ENCODE data around the gene SPATA4. TPM values are rescaled to one million over a fixed set of nuclear protein-coding genes. Genes with fewer than 3 reads are reported as not detected.

Gene SPATA4
- total RNA-seq, 1 experiment from 2014 or later = 0.20 TPM

- ATAC-seq = no peak
- intact Hi-C loops (cut with micrococcal nuclease) = no loop called here
- peak overlapping the region; percentile 97 for H3K4me2 ChIP-seq (ENCODE audit: low read length)
- peak overlapping the region; percentile 92 for H2AFZ ChIP-seq (ENCODE audit: low read depth, low read length, poor library complexity, severe bottlenecking)
- ChIA-PET RAD21 (ENCODE audit: low non-redundant PET in 1 of 2, low total read pairs in 2 of 2, uncharacterized antibody in 2 of 2, unreplicated experiment in 2 of 2) (no interaction called here), CTCF (no interaction called here), POLR2A (no interaction called here)
- H3K36me3 ChIP-seq (ENCODE audit: control insufficient read depth in 1 of 2, insufficient read depth in 2 of 2, low read length in 2 of 2) = no peaks in the 10 kb centered on the region
- 0 out of 4 replicates have a peak overlapping the region, but pooled peaks of 1 of the 2 experiments have one; percentile 10 for H3K4me3 ChIP-seq (replicated peaks in 1 of 2; ENCODE audit: low read depth in 1 of 2, low read length in 2 of 2)
- no peak for DNase-seq (ENCODE audit: low read depth, low spot score)
- peaks cover 2 to 36% of the 10 kb centered on the region in 2 experiments; a peak in 3 of 4 replicates for H3K4me1 ChIP-seq (ENCODE audit: control insufficient read depth in 1 of 2, insufficient read depth in 2 of 2, low read length in 2 of 2)
- no TSS peak for BruUV-seq (replicated peaks)
- no peaks in the 10 kb centered on the region for H3K27me3 ChIP-seq (ENCODE audit: insufficient read depth, low read length)
- peak overlapping the region; percentile 29; the same call in 1 of the 2 replicates for H3K9ac ChIP-seq (ENCODE audit: low read length)
- H3K9me2 ChIP-seq (ENCODE audit: insufficient read depth) = peaks cover 3% of the 10 kb centered on the region; the same call in 1 of the 2 replicates
- H4K20me1 ChIP-seq (ENCODE audit: insufficient read depth) = no peaks in the 10 kb centered on the region
- H3K9me3 ChIP-seq (ENCODE audit: control insufficient read depth in 1 of 2, insufficient read depth in 1 of 2, low read depth in 1 of 2, low read length in 2 of 2) = no peaks in the 10 kb centered on the region
- no peak overlapping the region for H3K27ac ChIP-seq (ENCODE audit: low read depth, low read length)
- no peaks in the 10 kb centered on the region for H3K79me2 ChIP-seq (ENCODE audit: insufficient read depth, low read length)
- peak; percentile 34; the same call in 1 of the 2 replicates for TF ChIP-seq JUND (IDR thresholded peaks at IDR 0.05)
- peak; percentile 44; the same call in 1 of the 2 replicates for TF ChIP-seq FOSL1 (IDR thresholded peaks at IDR 0.05; ENCODE audit: low read depth)
- no peak for TF ChIP-seq SIN3A (IDR thresholded peaks at IDR 0.05; ENCODE audit: low read depth)
- no peak for TF ChIP-seq ZFX (IDR thresholded peaks at IDR 0.05)
Measured at GRCh38 chr4:176193126-176193525, 2.3 kb downstream of the SPATA4 start.

- Histone ChIP-seq H3K79me2 (ENCODE audit: insufficient read depth, low read length) (no peaks in the 10 kb centered on the region), H3K27me3 (ENCODE audit: insufficient read depth, low read length) (no peaks in the 10 kb centered on the region), H4K20me1 (ENCODE audit: insufficient read depth) (no peaks in the 10 kb centered on the region), H3K9me3 (ENCODE audit: control insufficient read depth in 1 of 2, insufficient read depth in 1 of 2, low read depth in 1 of 2, low read length in 2 of 2) (no peaks in the 10 kb centered on the region), H3K4me1 (ENCODE audit: control insufficient read depth in 1 of 2, insufficient read depth in 2 of 2, low read length in 2 of 2) (peaks cover 2 to 48% of the 10 kb centered on the region in 2 experiments; a peak in 3 of 4 replicates), H3K4me3 (replicated peaks in 1 of 2; ENCODE audit: low read depth in 1 of 2, low read length in 2 of 2) (no peak overlapping the region), H3K4me2 (ENCODE audit: low read length) (no peak overlapping the region), H3K27ac (ENCODE audit: low read depth, low read length) (no peak overlapping the region), H3K36me3 (ENCODE audit: control insufficient read depth in 1 of 2, insufficient read depth in 2 of 2, low read length in 2 of 2) (no peaks in the 10 kb centered on the region), H3K9me2 (ENCODE audit: insufficient read depth) (peaks cover 3% of the 10 kb centered on the region; the same call in 1 of the 2 replicates), H3K9ac (ENCODE audit: low read length) (no peak overlapping the region), H2AFZ (ENCODE audit: low read depth, low read length, poor library complexity, severe bottlenecking) (peak overlapping the region; percentile 92)
- RAD21 ChIA-PET (ENCODE audit: low non-redundant PET in 1 of 2, low total read pairs in 2 of 2, uncharacterized antibody in 2 of 2, unreplicated experiment in 2 of 2) = no interaction called here
- CTCF ChIA-PET = no interaction called here
- intact Hi-C loops (cut with micrococcal nuclease) = no loop called here
- TF ChIP-seq, protein P1, sequence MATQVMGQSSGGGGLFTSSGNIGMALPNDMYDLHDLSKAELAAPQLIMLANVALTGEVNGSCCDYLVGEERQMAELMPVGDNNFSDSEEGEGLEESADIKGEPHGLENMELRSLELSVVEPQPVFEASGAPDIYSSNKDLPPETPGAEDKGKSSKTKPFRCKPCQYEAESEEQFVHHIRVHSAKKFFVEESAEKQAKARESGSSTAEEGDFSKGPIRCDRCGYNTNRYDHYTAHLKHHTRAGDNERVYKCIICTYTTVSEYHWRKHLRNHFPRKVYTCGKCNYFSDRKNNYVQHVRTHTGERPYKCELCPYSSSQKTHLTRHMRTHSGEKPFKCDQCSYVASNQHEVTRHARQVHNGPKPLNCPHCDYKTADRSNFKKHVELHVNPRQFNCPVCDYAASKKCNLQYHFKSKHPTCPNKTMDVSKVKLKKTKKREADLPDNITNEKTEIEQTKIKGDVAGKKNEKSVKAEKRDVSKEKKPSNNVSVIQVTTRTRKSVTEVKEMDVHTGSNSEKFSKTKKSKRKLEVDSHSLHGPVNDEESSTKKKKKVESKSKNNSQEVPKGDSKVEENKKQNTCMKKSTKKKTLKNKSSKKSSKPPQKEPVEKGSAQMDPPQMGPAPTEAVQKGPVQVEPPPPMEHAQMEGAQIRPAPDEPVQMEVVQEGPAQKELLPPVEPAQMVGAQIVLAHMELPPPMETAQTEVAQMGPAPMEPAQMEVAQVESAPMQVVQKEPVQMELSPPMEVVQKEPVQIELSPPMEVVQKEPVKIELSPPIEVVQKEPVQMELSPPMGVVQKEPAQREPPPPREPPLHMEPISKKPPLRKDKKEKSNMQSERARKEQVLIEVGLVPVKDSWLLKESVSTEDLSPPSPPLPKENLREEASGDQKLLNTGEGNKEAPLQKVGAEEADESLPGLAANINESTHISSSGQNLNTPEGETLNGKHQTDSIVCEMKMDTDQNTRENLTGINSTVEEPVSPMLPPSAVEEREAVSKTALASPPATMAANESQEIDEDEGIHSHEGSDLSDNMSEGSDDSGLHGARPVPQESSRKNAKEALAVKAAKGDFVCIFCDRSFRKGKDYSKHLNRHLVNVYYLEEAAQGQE (IDR thresholded peaks at IDR 0.05; ENCODE audit: low read depth) = no peak
- no peak for TF ChIP-seq ZFX (IDR thresholded peaks at IDR 0.05)
- TF ChIP-seq TCF7L2 (IDR thresholded peaks at IDR 0.05; ENCODE audit: borderline replicate concordance, extremely low read depth, insufficient read depth, insufficient read length) = no peak
- TF ChIP-seq, protein P2, sequence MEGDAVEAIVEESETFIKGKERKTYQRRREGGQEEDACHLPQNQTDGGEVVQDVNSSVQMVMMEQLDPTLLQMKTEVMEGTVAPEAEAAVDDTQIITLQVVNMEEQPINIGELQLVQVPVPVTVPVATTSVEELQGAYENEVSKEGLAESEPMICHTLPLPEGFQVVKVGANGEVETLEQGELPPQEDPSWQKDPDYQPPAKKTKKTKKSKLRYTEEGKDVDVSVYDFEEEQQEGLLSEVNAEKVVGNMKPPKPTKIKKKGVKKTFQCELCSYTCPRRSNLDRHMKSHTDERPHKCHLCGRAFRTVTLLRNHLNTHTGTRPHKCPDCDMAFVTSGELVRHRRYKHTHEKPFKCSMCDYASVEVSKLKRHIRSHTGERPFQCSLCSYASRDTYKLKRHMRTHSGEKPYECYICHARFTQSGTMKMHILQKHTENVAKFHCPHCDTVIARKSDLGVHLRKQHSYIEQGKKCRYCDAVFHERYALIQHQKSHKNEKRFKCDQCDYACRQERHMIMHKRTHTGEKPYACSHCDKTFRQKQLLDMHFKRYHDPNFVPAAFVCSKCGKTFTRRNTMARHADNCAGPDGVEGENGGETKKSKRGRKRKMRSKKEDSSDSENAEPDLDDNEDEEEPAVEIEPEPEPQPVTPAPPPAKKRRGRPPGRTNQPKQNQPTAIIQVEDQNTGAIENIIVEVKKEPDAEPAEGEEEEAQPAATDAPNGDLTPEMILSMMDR (IDR thresholded peaks at IDR 0.05 in 2 of 3, conservative IDR thresholded peaks at IDR 0.05 in 1 of 3; ENCODE audit: borderline replicate concordance in 1 of 3, insufficient read depth in 1 of 3, low read depth in 2 of 3, low read length in 2 of 3) = 0 out of 6 replicates have a peak, but pooled peaks of 1 of the 3 experiments have one; percentile 27
- POLR2A ChIA-PET = no interaction called here
- ATAC-seq = no peak
- DNase-seq (ENCODE audit: low read depth, low spot score) = no peak
- no TSS peak for BruUV-seq (replicated peaks)
Measured at GRCh38 chr4:176191974-176192373, 3.4 kb downstream of the SPATA4 start.

Measured in HCT116 (cell line).